GM18498 (cell line): ENCODE results near the gene BCL11A.

ENCODE experiments used
- ATAC-seq: cut with Tn5 transposase; IDR thresholded peaks from one replicate; pipeline ENCODE4 v1.9.1; 2021; ENCODE audit warnings: mild to moderate bottlenecking, moderate library complexity; ENCODE audit not compliant: unreplicated experiment

Gene BCL11A

DNA sequence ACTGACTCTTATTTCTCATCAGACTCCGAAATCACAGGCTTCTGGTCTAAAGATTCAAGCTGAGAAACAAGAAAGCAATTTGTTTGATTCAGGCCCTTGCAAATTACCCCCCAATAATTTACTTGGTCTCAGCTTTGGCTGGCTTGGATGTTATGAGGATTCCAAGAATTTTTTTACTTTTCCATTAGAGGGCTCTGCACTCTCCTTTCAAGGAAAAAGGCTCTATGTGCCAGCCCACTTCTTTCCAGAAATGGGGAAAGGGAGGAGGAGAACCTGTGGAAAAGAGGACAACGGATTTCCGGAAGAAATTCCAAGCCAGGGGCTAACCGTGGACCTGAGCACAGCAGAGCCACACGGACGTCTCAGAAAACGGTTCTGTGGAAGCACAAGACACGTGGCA, 44.4 kb downstream of the BCL11A start:
- no peak for ATAC-seq

GRCh38 chr2:60508339-60508917, 45.0 kb downstream of the BCL11A start:
- no peak for ATAC-seq

DNA sequence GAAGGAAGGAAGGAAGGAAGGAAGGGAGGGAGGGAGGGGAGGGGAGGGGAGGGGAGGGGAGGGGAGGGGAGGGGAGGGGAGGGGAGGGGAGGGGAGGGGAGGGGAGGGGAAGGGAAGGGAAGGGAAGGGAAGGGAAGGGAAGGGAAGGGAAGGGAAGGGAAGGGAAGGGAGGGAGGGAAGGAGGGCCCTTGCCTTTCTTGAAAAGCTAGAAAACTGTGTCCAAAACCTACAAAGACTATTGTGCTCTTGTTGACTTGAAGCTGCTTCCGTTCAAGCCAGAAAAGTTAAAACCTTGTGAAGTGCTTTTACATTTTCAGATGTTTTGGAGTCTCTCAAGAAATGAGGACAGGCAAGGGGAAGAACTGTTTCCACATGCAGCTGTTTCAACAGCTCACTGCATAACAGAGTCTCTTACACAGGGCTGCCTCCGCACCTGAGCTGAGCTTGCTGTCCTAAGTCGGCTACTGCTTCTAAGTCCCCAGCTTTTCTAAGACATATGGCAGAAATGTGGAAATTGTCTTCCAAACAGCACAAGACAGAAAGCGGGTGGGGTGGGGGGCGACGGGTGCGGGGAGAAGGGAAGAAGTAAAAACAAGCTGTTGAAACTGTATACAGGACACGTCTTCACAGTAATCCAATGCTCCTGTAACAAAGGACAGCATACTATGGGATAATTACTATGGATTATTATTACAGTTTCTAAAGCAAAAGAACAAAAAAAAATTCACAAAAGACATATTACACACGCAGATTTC, 46.1 kb downstream of the BCL11A start:
- ATAC-seq = no peak

DNA sequence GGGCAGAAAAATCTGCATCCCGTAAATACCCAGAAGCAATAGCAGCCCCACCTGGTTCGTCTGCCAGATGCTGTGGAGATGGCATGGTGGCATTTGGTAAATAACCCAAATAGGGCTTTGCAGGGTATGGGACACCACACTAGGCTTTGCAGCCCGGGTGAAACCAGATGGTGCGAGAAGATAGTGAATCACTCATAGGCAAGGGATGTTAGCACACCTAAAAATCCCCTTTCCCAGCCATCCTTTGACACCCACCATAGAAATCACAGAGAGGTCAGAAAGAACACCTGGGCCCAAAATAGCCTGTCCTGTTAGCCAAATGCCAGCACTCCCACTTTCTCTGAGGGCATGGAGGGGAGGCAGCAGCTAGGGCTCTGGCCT, 47.6 kb downstream of the BCL11A start:
- ATAC-seq = no peak

- ATAC-seq = no peak
Measured at GRCh38 chr2:60505240-60505879, 48.1 kb downstream of the BCL11A start.

GRCh38 chr2:60504049-60504448, 49.4 kb downstream of the BCL11A start:
- ATAC-seq = no peak

- no peak for ATAC-seq
Measured at GRCh38 chr2:60502144-60502543, 51.3 kb downstream of the BCL11A start.

- ATAC-seq = no peak
Measured at GRCh38 chr2:60500861-60501260, 52.6 kb downstream of the BCL11A start.

- ATAC-seq = peak; percentile 42
Measured at GRCh38 chr2:60499651-60500265, 53.7 kb downstream of the BCL11A start.

GRCh38 chr2:60498816-60499429, 54.5 kb downstream of the BCL11A start:
- no peak for ATAC-seq

GRCh38 chr2:60498127-60498815, 55.2 kb downstream of the BCL11A start:
- no peak for ATAC-seq

DNA sequence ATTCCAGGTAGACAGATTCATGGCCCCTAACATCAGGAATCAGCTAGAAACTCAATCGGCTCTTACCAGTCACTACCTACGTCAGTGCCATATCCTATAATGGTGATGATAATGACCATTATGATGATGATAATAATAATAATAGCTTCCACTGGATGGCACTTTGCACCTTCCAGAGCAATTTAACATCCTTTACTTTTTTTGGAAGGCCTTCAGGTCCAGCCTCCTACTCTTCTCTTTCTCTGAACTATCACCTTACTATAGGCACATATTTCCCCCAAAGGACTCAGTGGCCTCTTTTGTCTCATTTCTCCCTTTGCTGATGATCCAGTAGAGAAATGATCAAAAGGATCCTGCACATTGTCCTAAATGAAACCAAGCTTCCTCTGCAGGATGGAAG, 56.0 kb downstream of the BCL11A start:
- ATAC-seq = no peak

GRCh38 chr2:60496956-60497355, 56.5 kb downstream of the BCL11A start:
- no peak for ATAC-seq

DNA sequence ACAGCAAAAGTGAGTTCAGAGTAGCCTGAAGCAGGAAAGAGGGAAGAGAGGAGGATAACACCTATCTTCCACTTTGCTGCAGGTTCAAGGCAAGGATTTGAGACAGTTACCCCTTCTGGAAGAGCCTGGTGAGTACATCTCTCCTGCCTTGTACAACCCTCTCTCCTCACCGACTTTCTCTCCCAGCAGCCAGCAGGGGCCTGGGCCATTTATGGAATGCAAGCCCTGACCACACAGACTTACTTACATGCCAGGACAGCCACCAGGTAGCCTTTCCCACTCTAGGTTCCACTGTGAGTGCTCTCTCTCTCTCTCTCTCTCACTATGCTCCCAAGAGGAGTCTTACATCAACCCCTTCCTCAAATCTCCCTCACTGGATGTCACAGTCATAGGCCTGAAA, 57.0 kb downstream of the BCL11A start:
- no peak for ATAC-seq

GRCh38 chr2:60495041-60495625, 58.3 kb downstream of the BCL11A start:
- no peak for ATAC-seq

DNA sequence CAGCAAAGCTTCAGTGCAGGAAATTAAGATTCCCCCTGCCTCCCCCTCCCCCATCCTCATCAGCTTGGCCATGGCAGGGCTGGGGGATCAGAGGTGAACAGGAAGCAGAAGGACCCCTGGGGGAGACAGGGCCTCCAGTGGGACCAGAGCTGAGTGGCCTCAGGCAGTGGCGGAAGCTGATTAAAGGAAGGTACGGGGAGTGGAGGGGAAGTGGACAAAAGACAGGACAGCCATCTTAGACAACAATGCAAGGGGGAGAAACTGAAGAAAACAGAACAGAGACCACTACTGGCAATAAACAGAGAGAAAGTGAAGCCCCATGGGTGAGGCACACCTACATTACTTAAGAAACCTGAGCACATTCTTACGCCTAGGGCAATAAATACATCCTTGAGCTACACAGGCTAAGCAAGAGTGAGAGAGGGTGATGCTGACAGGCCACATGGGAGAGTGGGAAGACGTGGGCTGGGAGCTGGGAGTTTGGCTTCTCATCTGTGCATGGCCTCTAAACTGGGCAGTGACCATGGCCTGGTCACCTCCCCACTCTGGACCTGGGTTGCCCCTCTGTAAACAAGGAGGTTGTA, 59.6 kb downstream of the BCL11A start:
- no peak for ATAC-seq

DNA sequence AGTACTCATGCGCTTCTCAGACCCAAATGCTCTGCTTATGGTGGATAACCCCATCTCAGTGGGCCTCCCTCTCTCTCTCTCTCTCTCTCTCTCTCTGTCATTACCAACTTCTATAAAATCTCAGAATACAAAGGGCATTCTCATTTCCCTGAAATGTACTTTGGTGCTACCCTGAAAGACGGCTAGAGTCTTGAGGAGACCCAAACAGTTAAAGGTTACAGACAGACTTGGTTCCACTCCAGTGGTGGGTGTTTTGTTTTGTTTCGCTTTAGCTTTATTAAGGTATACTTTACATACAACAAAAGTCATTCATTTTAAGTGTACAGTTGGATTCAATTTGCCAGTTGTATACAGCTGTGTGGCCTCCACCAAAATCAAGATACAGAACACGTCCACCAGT, 60.9 kb downstream of the BCL11A start:
- ATAC-seq = no peak

GRCh38 chr2:60490848-60491247, 62.6 kb downstream of the BCL11A start:
- no peak for ATAC-seq

DNA sequence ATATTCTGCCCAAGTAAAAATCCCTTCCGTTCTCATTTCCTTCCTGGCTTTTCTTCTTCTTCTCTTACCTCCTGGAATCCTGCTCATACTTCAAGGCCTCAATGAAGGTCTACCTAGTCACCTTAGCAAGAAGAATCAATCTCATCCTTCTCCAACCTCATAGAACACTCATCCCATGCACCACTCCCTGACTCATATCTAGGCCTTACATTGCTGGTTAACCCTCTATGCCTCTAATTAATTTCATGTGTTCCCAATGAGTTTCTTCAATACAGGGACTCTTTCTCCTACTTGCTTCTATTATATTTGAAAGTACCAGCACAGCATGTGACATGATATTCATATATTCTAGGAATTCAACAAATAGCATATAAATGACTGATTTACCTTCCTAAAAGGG, 63.0 kb downstream of the BCL11A start:
- ATAC-seq = no peak

- no peak for ATAC-seq
Measured at GRCh38 chr2:60489289-60489688, 64.2 kb downstream of the BCL11A start.
